K562 (cell line): ENCODE measurements around the gene TTC19. TPM values are rescaled to one million over a fixed set of nuclear protein-coding genes. Genes with fewer than 3 reads are reported as not detected.

Experiments
- ATAC-seq: fragments of 200-7000 bp; cut with Tn5 transposase; 3 replicates; pipeline ENCODE4 v1.9.1; 2020; ENCODE audit warnings: moderate library complexity
- BruUV-seq: library from RNA; stranded (reverse); fragments of 400-500 nt; replicated peaks from 2 replicates; lab custom pipeline; 2021; lab: Mats Ljungman, UMichigan
- CTCF ChIA-PET: fragments of 300-600 bp; formaldehyde crosslinking; extraction: SDS; loops from one replicate; lab custom pipeline; 2021; ENCODE audit warnings: low intra/inter-chr PET ratio; lab: Yijun Ruan, JAX
- POLR2A ChIA-PET: fragments of 300-600, 350-650 bp; sonication (Branson Sonifier 250); formaldehyde crosslinking; extraction: SDS; loops from one replicate; lab custom pipeline; 2021; ENCODE audit warnings: antibody characterized with exemption, inconsistent platforms; lab: Yijun Ruan, JAX
- DNase-seq, 4 experiments: peaks; one replicate each; pipeline versions ENCODE4 v3.0.0 to v3.0.0-alpha.2; 2011 to 2018; ENCODE audit warnings: low spot score in 3 of 4, mixed read lengths in 3 of 4; ENCODE audit errors: extremely low read depth in 1 of 4
- FAIRE-seq: peaks from 2 replicates; lab custom pipeline; 2011; peaks lifted over from hg19 to GRCh38; lab: Jason Lieb, UNC
- H2AFZ ChIP-seq: 2 replicates; pipeline ENCODE4 v1.6.0; 2011; ENCODE audit warnings: low read depth, low read length, control low read depth, inconsistent platforms
- H3K27ac ChIP-seq: fragments of 200-600 bp; 3 replicates; pipeline ENCODE4 v1.8.0; 2011; ENCODE audit warnings: low read depth, mild to moderate bottlenecking, control low read depth, inconsistent platforms, low read length, moderate library complexity, mixed read lengths; ENCODE audit errors: extremely low read depth
- H3K27me3 ChIP-seq, 2 experiments: fragments of 300-600 bp in 1 of 2; 2 replicates in 1 of 2; 3 replicates in 1 of 2; pipeline versions ENCODE4 v1.6.0 to v1.8.0; 2011; ENCODE audit warnings: inconsistent platforms in 2 of 2, low read length in 2 of 2, mild to moderate bottlenecking in 1 of 2, mixed read lengths in 1 of 2, moderate library complexity in 1 of 2; ENCODE audit not compliant: control insufficient read depth in 2 of 2, insufficient read depth in 2 of 2
- H3K36me3 ChIP-seq: fragments of 300-600 bp; 3 replicates; pipeline ENCODE4 v1.8.0; 2011; ENCODE audit warnings: mild to moderate bottlenecking, low read length, inconsistent platforms; ENCODE audit not compliant: control insufficient read depth, insufficient read depth
- H3K4me1 ChIP-seq, 2 experiments: fragments of 200-600 bp in 1 of 2; replicated peaks in 1 of 2; 2 replicates in 1 of 2; 3 replicates in 1 of 2; pipeline versions ENCODE4 v1.5.1 to v1.8.0; 2011; ENCODE audit warnings: inconsistent platforms in 2 of 2, low read length in 2 of 2, mild to moderate bottlenecking in 1 of 2, mixed read lengths in 1 of 2, moderate library complexity in 1 of 2; ENCODE audit not compliant: control insufficient read depth in 2 of 2, insufficient read depth in 2 of 2
- H3K4me2 ChIP-seq: 2 replicates; pipeline ENCODE4 v1.6.1; 2011; ENCODE audit warnings: low read length, control low read depth, inconsistent platforms, mixed read lengths; ENCODE audit not compliant: insufficient read depth
- H3K4me3 ChIP-seq: fragments of 200-600 bp; sonication (generic), shearing (Covaris generic); 2 replicates; pipeline ENCODE4 v1.5.1; 2016; ENCODE audit warnings: control low read depth, inconsistent platforms
- H3K79me2 ChIP-seq: fragments of 200-600 bp; 3 replicates; pipeline ENCODE4 v1.8.0; 2011; ENCODE audit warnings: low read length, inconsistent platforms; ENCODE audit not compliant: control insufficient read depth, insufficient read depth
- H3K9ac ChIP-seq, 2 experiments: 2 replicates each; pipeline versions ENCODE4 v1.6.0 to v1.6.1; 2011; ENCODE audit warnings: low read depth in 2 of 2, low read length in 2 of 2, control low read depth in 1 of 2, inconsistent platforms in 1 of 2, mild to moderate bottlenecking in 1 of 2, mixed read lengths in 1 of 2; ENCODE audit not compliant: insufficient read depth in 1 of 2
- H3K9me1 ChIP-seq: one replicate; pipeline ENCODE4 v1.6.0; 2011; ENCODE audit warnings: inconsistent platforms, mild to moderate bottlenecking, low read length, moderate library complexity; ENCODE audit not compliant: control insufficient read depth, insufficient read depth
- H3K9me3 ChIP-seq: replicated peaks from 2 replicates; pipeline ENCODE4 v1.5.1; 2011; ENCODE audit warnings: low read depth, low read length, inconsistent platforms; ENCODE audit not compliant: control insufficient read depth, insufficient read depth
- H4K20me1 ChIP-seq: replicated peaks from 2 replicates; pipeline ENCODE4 v1.6.1; 2011; ENCODE audit warnings: low read length, inconsistent platforms, mixed read lengths; ENCODE audit not compliant: control insufficient read depth, insufficient read depth
- BACH1 ChIP-seq: fragments of 200-800 bp; sonication (Bioruptor generic); IDR thresholded peaks from 2 replicates; pipeline ENCODE4 v1.6.1; 2016; ENCODE audit warnings: missing genetic modification characterization, missing compliant biosample characterization
- BRCA1 ChIP-seq, 2 experiments: fragments of 450-650 bp in 1 of 2; sonication (generic) in 1 of 2; formaldehyde crosslinking in 1 of 2; IDR thresholded peaks; 2 replicates each; pipeline versions ENCODE4 v1.5.0 to v1.6.1; 2017 to 2020; ENCODE audit warnings: mild to moderate bottlenecking in 1 of 2, missing genetic modification reagents in 1 of 2
- EP300 ChIP-seq: IDR thresholded peaks from 2 replicates; pipeline ENCODE4 v1.6.1; 2012; ENCODE audit warnings: low read length, improper control_type of control experiment
- EP400 ChIP-seq: fragments of 450-650 bp; IDR thresholded peaks from 2 replicates; pipeline ENCODE4 v1.6.1; 2017; ENCODE audit warnings: antibody characterized with exemption, mild to moderate bottlenecking, moderate library complexity
- ESRRB ChIP-seq: fragments of 250-450 bp; sonication (Bioruptor Pico); IDR thresholded peaks from 2 replicates; pipeline ENCODE4 v1.5.0; 2020; ENCODE audit warnings: mild to moderate bottlenecking, moderate library complexity, borderline replicate concordance
- HDGF ChIP-seq: fragments of 450-650 bp; IDR thresholded peaks from 2 replicates; pipeline ENCODE4 v1.6.1; 2016
- KAT7 ChIP-seq: sonication (generic); formaldehyde crosslinking; IDR thresholded peaks from 2 replicates; pipeline ENCODE4 v1.8.0; 2022; ENCODE audit warnings: missing genetic modification reagents, mild to moderate bottlenecking, borderline replicate concordance
- NCOR1 ChIP-seq: fragments of 450-650 bp; IDR thresholded peaks from 2 replicates; pipeline ENCODE4 v1.6.1; 2016; ENCODE audit warnings: mild to moderate bottlenecking, moderate library complexity
- POLR3G ChIP-seq: IDR thresholded peaks from 2 replicates; pipeline ENCODE4 v1.6.1; 2011; ENCODE audit not compliant: insufficient read length, insufficient replicate concordance; ENCODE audit errors: extremely low read depth
- STAG1 ChIP-seq: sonication (generic); formaldehyde crosslinking; IDR thresholded peaks from 2 replicates; pipeline ENCODE4 v1.5.0; 2020; ENCODE audit warnings: missing genetic modification reagents, borderline replicate concordance
- TAF15 ChIP-seq: fragments of 200-400 bp; formaldehyde crosslinking; IDR thresholded peaks from 2 replicates; pipeline ENCODE4 v1.6.1; 2017; ENCODE audit warnings: mild to moderate bottlenecking, low read depth, low read length, moderate library complexity
- VEZF1 ChIP-seq: fragments of 200-800 bp; sonication (Bioruptor generic); IDR thresholded peaks from 2 replicates; pipeline ENCODE4 v1.6.1; 2017; ENCODE audit warnings: missing genetic modification characterization, missing compliant biosample characterization
- ZKSCAN1 ChIP-seq: fragments of 150-350 bp; IDR thresholded peaks from 2 replicates; pipeline ENCODE4 v1.6.1; 2016; ENCODE audit warnings: low read depth, low read length
- ZNF140 ChIP-seq: fragments of 250-450 bp; sonication (Bioruptor Pico); IDR thresholded peaks from 2 replicates; pipeline ENCODE4 v1.8.0; 2021; ENCODE audit warnings: moderate library complexity, mild to moderate bottlenecking, inconsistent platforms
- ZNF589 ChIP-seq: fragments of 200-800 bp; sonication (Bioruptor generic); IDR thresholded peaks from 2 replicates; pipeline ENCODE4 v1.6.1; 2016; ENCODE audit warnings: low read depth, missing genetic modification characterization, missing compliant biosample characterization
- WGBS: fragments of 100-300 bp; shearing (Covaris generic); methylation state at CpG from one replicate; pipeline ENCODE4 v1.1.6; 2016; ENCODE audit warnings: low coverage, mixed read lengths; ENCODE audit not compliant: insufficient coverage; ENCODE audit errors: missing lambda C conversion rate; 5-methylcytosine and 5-hydroxymethylcytosine counted together
- in situ Hi-C: fragments of 300-500 bp; cut with MboI; formaldehyde crosslinking; loops from 4 replicates; pipeline ENCODE4 v1.15.0; 2018; ENCODE audit warnings: inconsistent platforms, mixed read lengths
- intact Hi-C: fragments of 100-400 bp; cut with micrococcal nuclease; formaldehyde crosslinking; loops from 2 replicates; pipeline ENCODE4 v1.14.2; 2022
- polyA plus RNA-seq, 8 experiments: library from polyadenylated mRNA; depleted of rRNA in 4 of 8; stranded (reverse) in 5 of 8; unstranded in 3 of 8; fragments of >200 nt; fragmentation: Nextera tagmentation in 2 of 8; fragmentation: Illumina TruSeq in 1 of 8; extraction: Ambion mirVana in 2 of 8; extraction: Trizol in 1 of 8; gene quantifications; 2 replicates each; pipeline versions ENCODE4 v1.2.1 to v1.2.3, GENCODE V29; 2011 to 2014; ENCODE audit warnings: inconsistent platforms in 1 of 8, missing spikeins in 1 of 8
- total RNA-seq, 7 experiments: library from RNA; depleted of rRNA in 6 of 7; stranded (reverse); fragments of >200 nt in 6 of 7; fragmentation: Illumina TruSeq in 2 of 7; extraction: Trizol in 2 of 7; gene quantifications; 2 replicates each; pipeline versions ENCODE4 v1.2.1 to v1.2.3, GENCODE V29; 2011 to 2021; ENCODE audit warnings: low replicate concordance in 1 of 7

TTC19 gene
- total and polyA plus RNA-seq, 9 of the 15 experiments (the other 6 are each of a cell fraction or from before 2014, with no cell fraction given) = 8.1 to 60.8 (median 25.3) TPM

- BruUV-seq = no TSS peak
- Histone ChIP-seq H3K9me3 (peaks cover 10% of the 10 kb centered on the region), H3K79me2 (peaks cover 20% of the 10 kb centered on the region), H3K27me3 (no peaks in the 10 kb centered on the region), H2AFZ (no peak overlapping the region), H4K20me1 (no peaks in the 10 kb centered on the region), H3K9ac (no peak overlapping the region), H3K27ac (no peak overlapping the region), H3K4me1 (peaks cover 0 to 6% of the 10 kb centered on the region in 2 experiments; a peak in 1 of 5 replicates), H3K4me3 (no peak overlapping the region), H3K36me3 (peaks cover 88% of the 10 kb centered on the region), H3K9me1 (no peaks in the 10 kb centered on the region), H3K4me2 (no peak overlapping the region)
- no peak for ATAC-seq
- intact Hi-C loops = loop anchor here (10.0 kb wide), 1 partner anchor 209 kb away; the partner anchor contains the start of genes NCOR1 and PIGL
- TF ChIP-seq EP300 (no peak), VEZF1 (CRISPR knock-in tag) (no peak), NCOR1 (no peak), ZNF589 (CRISPR knock-in tag) (no peak), TAF15 (no peak), KAT7 (CRISPR knock-in tag) (no peak), ZKSCAN1 (no peak), HDGF (no peak), ZNF140 (CRISPR knock-in tag) (no peak), POLR3G (no peak), BRCA1 (IDR thresholded peaks at IDR 0.05) (no peak), BRCA1 (CRISPR knock-in tag; IDR thresholded peaks at IDR 0.05) (no peak), ESRRB (CRISPR knock-in tag) (no peak), EP400 (no peak), STAG1 (CRISPR knock-in tag) (no peak), BACH1 (tag) (no peak)
- 89% methylated on average over 1 of the region's 1 CpG for WGBS
- POLR2A ChIA-PET = no interaction called here
- no peak for FAIRE-seq
- in situ Hi-C loops = no loop called here
- CTCF ChIA-PET = no interaction called here
- DNase-seq = no peak
These were observed 6.0 kb downstream of the TTC19 start for GRCh38 chr17:16005636-16006035.
